Measurements from ENCODE around the gene ARL5B.

- TF ChIP-seq, protein P1, sequence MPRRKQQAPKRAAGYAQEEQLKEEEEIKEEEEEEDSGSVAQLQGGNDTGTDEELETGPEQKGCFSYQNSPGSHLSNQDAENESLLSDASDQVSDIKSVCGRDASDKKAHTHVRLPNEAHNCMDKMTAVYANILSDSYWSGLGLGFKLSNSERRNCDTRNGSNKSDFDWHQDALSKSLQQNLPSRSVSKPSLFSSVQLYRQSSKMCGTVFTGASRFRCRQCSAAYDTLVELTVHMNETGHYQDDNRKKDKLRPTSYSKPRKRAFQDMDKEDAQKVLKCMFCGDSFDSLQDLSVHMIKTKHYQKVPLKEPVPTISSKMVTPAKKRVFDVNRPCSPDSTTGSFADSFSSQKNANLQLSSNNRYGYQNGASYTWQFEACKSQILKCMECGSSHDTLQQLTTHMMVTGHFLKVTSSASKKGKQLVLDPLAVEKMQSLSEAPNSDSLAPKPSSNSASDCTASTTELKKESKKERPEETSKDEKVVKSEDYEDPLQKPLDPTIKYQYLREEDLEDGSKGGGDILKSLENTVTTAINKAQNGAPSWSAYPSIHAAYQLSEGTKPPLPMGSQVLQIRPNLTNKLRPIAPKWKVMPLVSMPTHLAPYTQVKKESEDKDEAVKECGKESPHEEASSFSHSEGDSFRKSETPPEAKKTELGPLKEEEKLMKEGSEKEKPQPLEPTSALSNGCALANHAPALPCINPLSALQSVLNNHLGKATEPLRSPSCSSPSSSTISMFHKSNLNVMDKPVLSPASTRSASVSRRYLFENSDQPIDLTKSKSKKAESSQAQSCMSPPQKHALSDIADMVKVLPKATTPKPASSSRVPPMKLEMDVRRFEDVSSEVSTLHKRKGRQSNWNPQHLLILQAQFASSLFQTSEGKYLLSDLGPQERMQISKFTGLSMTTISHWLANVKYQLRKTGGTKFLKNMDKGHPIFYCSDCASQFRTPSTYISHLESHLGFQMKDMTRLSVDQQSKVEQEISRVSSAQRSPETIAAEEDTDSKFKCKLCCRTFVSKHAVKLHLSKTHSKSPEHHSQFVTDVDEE (CRISPR knock-in tag; IDR thresholded peaks at IDR 0.05) = no peak
- TF ChIP-seq BACH2 (CRISPR knock-in tag; IDR thresholded peaks at IDR 0.05; ENCODE audit: borderline replicate concordance) = no peak
- no peak for TF ChIP-seq RARB (CRISPR knock-in tag; IDR thresholded peaks at IDR 0.05)
- no peak for TF ChIP-seq OSR1 (CRISPR knock-in tag; IDR thresholded peaks at IDR 0.05)
- no peak for TF ChIP-seq CSDC2 (CRISPR knock-in tag; IDR thresholded peaks at IDR 0.05)
- no peak for TF ChIP-seq PATZ1 (CRISPR knock-in tag; IDR thresholded peaks at IDR 0.05; ENCODE audit: borderline replicate concordance)
- TF ChIP-seq ARNTL (CRISPR knock-in tag; IDR thresholded peaks at IDR 0.05; ENCODE audit: borderline replicate concordance, low read depth) = no peak
- TF ChIP-seq ZNF8 (CRISPR knock-in tag; IDR thresholded peaks at IDR 0.05) = no peak
- TF ChIP-seq CSRNP3 (CRISPR knock-in tag; IDR thresholded peaks at IDR 0.05) = no peak
- TF ChIP-seq ZFP3 (CRISPR knock-in tag; IDR thresholded peaks at IDR 0.05) = no peak
- no peak for TF ChIP-seq PPARA (CRISPR knock-in tag; IDR thresholded peaks at IDR 0.05; ENCODE audit: borderline replicate concordance)
- TF ChIP-seq, protein P2, sequence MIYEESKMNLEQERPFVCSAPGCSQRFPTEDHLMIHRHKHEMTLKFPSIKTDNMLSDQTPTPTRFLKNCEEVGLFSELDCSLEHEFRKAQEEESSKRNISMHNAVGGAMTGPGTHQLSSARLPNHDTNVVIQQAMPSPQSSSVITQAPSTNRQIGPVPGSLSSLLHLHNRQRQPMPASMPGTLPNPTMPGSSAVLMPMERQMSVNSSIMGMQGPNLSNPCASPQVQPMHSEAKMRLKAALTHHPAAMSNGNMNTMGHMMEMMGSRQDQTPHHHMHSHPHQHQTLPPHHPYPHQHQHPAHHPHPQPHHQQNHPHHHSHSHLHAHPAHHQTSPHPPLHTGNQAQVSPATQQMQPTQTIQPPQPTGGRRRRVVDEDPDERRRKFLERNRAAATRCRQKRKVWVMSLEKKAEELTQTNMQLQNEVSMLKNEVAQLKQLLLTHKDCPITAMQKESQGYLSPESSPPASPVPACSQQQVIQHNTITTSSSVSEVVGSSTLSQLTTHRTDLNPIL (CRISPR knock-in tag; IDR thresholded peaks at IDR 0.05; ENCODE audit: low read depth) = no peak
- TF ChIP-seq ZFP30 (CRISPR knock-in tag; IDR thresholded peaks at IDR 0.05) = no peak
Observed at GRCh38 chr10:18703521-18703920, 44.3 kb downstream of the ARL5B start.

Data from SK-N-SH treated with all-trans-retinoic acid at 6 μM for 48 hours (cell line).